Measurements from ENCODE around the gene SHMT1.

DNA sequence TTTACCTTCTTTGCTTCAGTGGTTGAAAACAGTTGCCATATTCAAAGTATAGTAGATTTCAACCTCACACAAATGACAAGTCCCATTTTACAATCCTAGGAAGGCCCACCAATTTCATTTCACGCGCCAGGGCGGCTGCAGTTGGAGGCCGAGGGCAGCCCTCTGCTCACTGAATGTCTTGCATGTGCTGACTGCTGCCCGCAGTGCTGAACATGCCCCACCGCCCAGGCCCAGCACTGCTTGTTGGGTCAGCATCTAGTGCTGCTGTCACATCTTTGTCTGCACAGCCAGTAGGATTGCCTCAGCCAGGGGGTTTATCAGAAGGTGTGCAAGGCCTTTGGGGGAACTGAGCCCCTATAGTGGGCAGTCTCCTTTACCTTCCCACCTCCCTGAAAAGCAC is 36.8 kb downstream of the SHMT1 start:
- TF ChIP-seq, protein P1, sequence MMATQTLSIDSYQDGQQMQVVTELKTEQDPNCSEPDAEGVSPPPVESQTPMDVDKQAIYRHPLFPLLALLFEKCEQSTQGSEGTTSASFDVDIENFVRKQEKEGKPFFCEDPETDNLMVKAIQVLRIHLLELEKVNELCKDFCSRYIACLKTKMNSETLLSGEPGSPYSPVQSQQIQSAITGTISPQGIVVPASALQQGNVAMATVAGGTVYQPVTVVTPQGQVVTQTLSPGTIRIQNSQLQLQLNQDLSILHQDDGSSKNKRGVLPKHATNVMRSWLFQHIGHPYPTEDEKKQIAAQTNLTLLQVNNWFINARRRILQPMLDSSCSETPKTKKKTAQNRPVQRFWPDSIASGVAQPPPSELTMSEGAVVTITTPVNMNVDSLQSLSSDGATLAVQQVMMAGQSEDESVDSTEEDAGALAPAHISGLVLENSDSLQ (IDR thresholded peaks at IDR 0.05): no peak
- TF ChIP-seq FOXM1 (IDR thresholded peaks at IDR 0.05; ENCODE audit: borderline replicate concordance): no peak
- TF ChIP-seq L3MBTL2 (conservative IDR thresholded peaks at IDR 0.05): no peak
- no peak for TF ChIP-seq SP1 (IDR thresholded peaks at IDR 0.05)
- no peak for TF ChIP-seq ELF4 (IDR thresholded peaks at IDR 0.05)
- TF ChIP-seq ARNT (IDR thresholded peaks at IDR 0.05): no peak
- no peak for TF ChIP-seq BHLHE40 (IDR thresholded peaks at IDR 0.05; ENCODE audit: borderline replicate concordance)
- no peak for TF ChIP-seq HDGF (IDR thresholded peaks at IDR 0.05; ENCODE audit: borderline replicate concordance)
- TF ChIP-seq FOXA1 (IDR thresholded peaks at IDR 0.05): no peak
- no peak for TF ChIP-seq CTBP1 (IDR thresholded peaks at IDR 0.05; ENCODE audit: borderline replicate concordance)
- no peak for TF ChIP-seq SUZ12 (IDR thresholded peaks at IDR 0.05)
- TF ChIP-seq FOXK2 (IDR thresholded peaks at IDR 0.05): no peak
- TF ChIP-seq NFRKB (IDR thresholded peaks at IDR 0.05): no peak

Data from HEK293T (cell line).